OCI-LY1 (cell line): ENCODE results near the gene ACSBG1.

ENCODE experiments used
- H2AFZ ChIP-seq: fragments of 200-600 bp; sonication (generic), shearing (Covaris generic); 2 replicates; pipeline ENCODE4 v1.6.0; 2014; ENCODE audit warnings: antibody characterized with exemption, mild to moderate bottlenecking, low read length
- H3F3A ChIP-seq: fragments of 200-600 bp; sonication (generic), shearing (Covaris generic); 2 replicates; pipeline ENCODE4 v1.6.0; 2014; ENCODE audit warnings: mild to moderate bottlenecking, antibody characterized with exemption, low read length, moderate library complexity; ENCODE audit not compliant: insufficient read depth
- H3K27ac ChIP-seq: fragments of 200-600 bp; sonication (generic); 2 replicates; pipeline ENCODE4 v1.5.1; 2014; ENCODE audit warnings: low read length, mixed run types, mild to moderate bottlenecking, low read depth; ENCODE audit not compliant: poor library complexity, severe bottlenecking
- H3K27me3 ChIP-seq: fragments of 200-600 bp; sonication (generic); 2 replicates; pipeline ENCODE4 v1.6.0; 2014; ENCODE audit warnings: antibody characterized with exemption, mild to moderate bottlenecking, low read length, moderate library complexity; ENCODE audit not compliant: insufficient read depth
- H3K36me3 ChIP-seq: fragments of 200-600 bp; sonication (generic); 2 replicates; pipeline ENCODE4 v1.6.1; 2014; ENCODE audit warnings: mild to moderate bottlenecking, antibody characterized with exemption, low read length, moderate library complexity, mixed read lengths; ENCODE audit not compliant: insufficient read depth
- H3K4me1 ChIP-seq: fragments of 200-600 bp; sonication (generic); 2 replicates; pipeline ENCODE4 v1.5.1; 2014; ENCODE audit warnings: mild to moderate bottlenecking, low read length, moderate library complexity; ENCODE audit not compliant: insufficient read depth, severe bottlenecking
- H3K4me2 ChIP-seq: fragments of 200-600 bp; sonication (generic), shearing (Covaris generic); 2 replicates; pipeline ENCODE4 v1.6.1; 2014; ENCODE audit warnings: low read length
- H3K4me3 ChIP-seq: fragments of 200-600 bp; sonication (generic); 2 replicates; pipeline ENCODE4 v1.5.1; 2014; ENCODE audit warnings: low read length, low read depth, mild to moderate bottlenecking, mixed read lengths; ENCODE audit not compliant: poor library complexity, severe bottlenecking
- H3K79me2 ChIP-seq: fragments of 200-600 bp; shearing (Covaris generic); 2 replicates; pipeline ENCODE4 v1.6.1; 2016; ENCODE audit warnings: mixed run types, low read length, mixed read lengths; ENCODE audit not compliant: insufficient read depth
- H3K9ac ChIP-seq: fragments of 200-600 bp; sonication (generic), shearing (Covaris generic); 2 replicates; pipeline ENCODE4 v1.6.1; 2014; ENCODE audit warnings: mild to moderate bottlenecking, low read length, mixed read lengths
- H3K9me2 ChIP-seq: fragments of 200-600 bp; sonication (generic), shearing (Covaris generic); 2 replicates; pipeline ENCODE4 v1.6.1; 2014; ENCODE audit warnings: low read depth, mild to moderate bottlenecking, low read length, mixed read lengths
- H3K9me3 ChIP-seq: fragments of 200-600 bp; shearing (Covaris generic); 2 replicates; pipeline ENCODE4 v1.6.1; 2014; ENCODE audit warnings: low read length, mixed read lengths
- H4K20me1 ChIP-seq: fragments of 200-600 bp; sonication (generic), shearing (Covaris generic); 2 replicates; pipeline ENCODE4 v1.6.0; 2016; ENCODE audit warnings: mild to moderate bottlenecking, low read length; ENCODE audit not compliant: insufficient read depth
- EZH2 ChIP-seq: fragments of 200-600 bp; sonication (generic), shearing (Covaris generic); IDR thresholded peaks from 2 replicates; pipeline ENCODE4 v1.8.0; 2017; ENCODE audit warnings: borderline replicate concordance, mixed run types, mild to moderate bottlenecking, antibody characterized with exemption, low read length, moderate library complexity, mixed read lengths
- TF ChIP-seq, protein P1 (sequence below): fragments of 200-600 bp; sonication (generic), shearing (Covaris generic); IDR thresholded peaks from 2 replicates; pipeline ENCODE4 v1.5.1; 2017; ENCODE audit warnings: mild to moderate bottlenecking, antibody characterized with exemption, low read length, moderate library complexity, mixed read lengths

The ACSBG1 gene

DNA sequence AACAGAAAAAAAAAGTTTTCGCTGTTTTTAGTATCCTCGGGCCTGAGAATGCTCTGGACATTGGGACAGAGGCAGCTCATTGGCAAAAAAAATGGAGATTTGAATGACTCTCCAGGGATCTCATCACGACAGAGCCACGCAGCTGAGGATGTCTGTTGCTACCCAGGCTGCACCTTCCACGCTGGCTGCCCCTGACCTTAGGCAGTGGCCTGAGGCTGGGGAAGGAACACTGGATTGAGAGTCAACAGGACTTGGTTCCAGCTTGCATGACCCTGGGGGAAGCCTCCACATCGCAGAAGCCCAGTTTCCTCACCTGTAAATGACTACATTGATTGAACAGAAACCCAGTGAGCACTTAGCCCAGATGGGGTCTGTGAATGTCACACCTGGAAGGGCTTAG, 8.7 kb upstream of the ACSBG1 start:
- H3K36me3 ChIP-seq, result no peaks in the 10 kb centered on the region
- H3K4me2 ChIP-seq, result no peak overlapping the region
- H3K27me3 ChIP-seq, result no peaks in the 10 kb centered on the region
- no peaks in the 10 kb centered on the region for H3K79me2 ChIP-seq
- no peak overlapping the region for H3K9ac ChIP-seq
- H3K4me1 ChIP-seq, result no peaks in the 10 kb centered on the region
- no peaks in the 10 kb centered on the region for H3K9me3 ChIP-seq
- H3K4me3 ChIP-seq, result no peak overlapping the region
- H4K20me1 ChIP-seq, result no peaks in the 10 kb centered on the region
- H3F3A ChIP-seq, result no peaks in the 10 kb centered on the region
- no peak overlapping the region for H3K27ac ChIP-seq
- H2AFZ ChIP-seq, result no peak overlapping the region
- TF ChIP-seq, protein P1, sequence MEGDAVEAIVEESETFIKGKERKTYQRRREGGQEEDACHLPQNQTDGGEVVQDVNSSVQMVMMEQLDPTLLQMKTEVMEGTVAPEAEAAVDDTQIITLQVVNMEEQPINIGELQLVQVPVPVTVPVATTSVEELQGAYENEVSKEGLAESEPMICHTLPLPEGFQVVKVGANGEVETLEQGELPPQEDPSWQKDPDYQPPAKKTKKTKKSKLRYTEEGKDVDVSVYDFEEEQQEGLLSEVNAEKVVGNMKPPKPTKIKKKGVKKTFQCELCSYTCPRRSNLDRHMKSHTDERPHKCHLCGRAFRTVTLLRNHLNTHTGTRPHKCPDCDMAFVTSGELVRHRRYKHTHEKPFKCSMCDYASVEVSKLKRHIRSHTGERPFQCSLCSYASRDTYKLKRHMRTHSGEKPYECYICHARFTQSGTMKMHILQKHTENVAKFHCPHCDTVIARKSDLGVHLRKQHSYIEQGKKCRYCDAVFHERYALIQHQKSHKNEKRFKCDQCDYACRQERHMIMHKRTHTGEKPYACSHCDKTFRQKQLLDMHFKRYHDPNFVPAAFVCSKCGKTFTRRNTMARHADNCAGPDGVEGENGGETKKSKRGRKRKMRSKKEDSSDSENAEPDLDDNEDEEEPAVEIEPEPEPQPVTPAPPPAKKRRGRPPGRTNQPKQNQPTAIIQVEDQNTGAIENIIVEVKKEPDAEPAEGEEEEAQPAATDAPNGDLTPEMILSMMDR, result no peak
- no peak for TF ChIP-seq EZH2
- no peaks in the 10 kb centered on the region for H3K9me2 ChIP-seq

- no peaks in the 10 kb centered on the region for H3F3A ChIP-seq
- H3K4me2 ChIP-seq, result no peak overlapping the region
- H3K79me2 ChIP-seq, result no peaks in the 10 kb centered on the region
- H2AFZ ChIP-seq, result no peak overlapping the region
- H3K27me3 ChIP-seq, result no peaks in the 10 kb centered on the region
- H3K4me3 ChIP-seq, result no peak overlapping the region
- no peaks in the 10 kb centered on the region for H3K9me2 ChIP-seq
- no peak overlapping the region for H3K9ac ChIP-seq
- no peaks in the 10 kb centered on the region for H4K20me1 ChIP-seq
- H3K9me3 ChIP-seq, result no peaks in the 10 kb centered on the region
- TF ChIP-seq EZH2, result no peak
- TF ChIP-seq, protein P1, result peak; percentile 48
- no peaks in the 10 kb centered on the region for H3K36me3 ChIP-seq
- no peak overlapping the region for H3K27ac ChIP-seq
- H3K4me1 ChIP-seq, result no peaks in the 10 kb centered on the region
These were observed 7.8 kb upstream of the ACSBG1 start for GRCh38 chr15:78242128-78242527.

- H3K9ac ChIP-seq, result no peak overlapping the region
These were observed 6.7 kb upstream of the ACSBG1 start for GRCh38 chr15:78241017-78241416.

More at GRCh38 chr15:78241017-78241416, 6.7 kb upstream of the ACSBG1 start:
- no peaks in the 10 kb centered on the region for H3K9me2 ChIP-seq
- no peak for TF ChIP-seq EZH2
- TF ChIP-seq, protein P1, result peak; percentile 69
- no peak overlapping the region for H3K27ac ChIP-seq
- no peaks in the 10 kb centered on the region for H3F3A ChIP-seq
- H3K9me3 ChIP-seq, result no peaks in the 10 kb centered on the region
- no peak overlapping the region for H2AFZ ChIP-seq
- no peaks in the 10 kb centered on the region for H3K27me3 ChIP-seq
- no peaks in the 10 kb centered on the region for H3K36me3 ChIP-seq
- H3K79me2 ChIP-seq, result no peaks in the 10 kb centered on the region
- H4K20me1 ChIP-seq, result no peaks in the 10 kb centered on the region
- H3K4me2 ChIP-seq, result no peak overlapping the region
- no peak overlapping the region for H3K4me3 ChIP-seq
- H3K4me1 ChIP-seq, result no peaks in the 10 kb centered on the region
